B cell (primary cell): ENCODE data around the gene KCNE3. TPM values are rescaled to one million over a fixed set of nuclear protein-coding genes. Genes with fewer than 3 reads are reported as not detected.

Experiments
- ATAC-seq: fragments of 200-7000 bp; cut with Tn5 transposase; one replicate; pipeline ENCODE4 v1.10.0; 2021; ENCODE audit warnings: low read depth, mild to moderate bottlenecking, moderate number of reproducible peaks, moderate library complexity
- CTCF ChIA-PET: fragments of 350-600 bp; sonication (Branson Sonifier 250); formaldehyde crosslinking; loops from one replicate; lab custom pipeline; 2021; ENCODE audit warnings: antibody characterized with exemption, inconsistent platforms; lab: Charles Lee
- POLR2A ChIA-PET: fragments of 350-600 bp; sonication (Branson Sonifier 250); formaldehyde crosslinking; loops from one replicate; lab custom pipeline; 2021; ENCODE audit warnings: antibody characterized with exemption; lab: Charles Lee
- DNase-seq: peaks from one replicate; pipeline ENCODE4 v3.0.0; 2013
- H2AFZ ChIP-seq: 2 replicates; pipeline ENCODE4 v1.6.1; 2012; ENCODE audit warnings: mild to moderate bottlenecking, low read depth, low read length; ENCODE audit not compliant: insufficient read depth, poor library complexity, severe bottlenecking
- H3K27ac ChIP-seq, 2 donors: 1 replicate in 1 of 2; 2 replicates in 1 of 2; pipeline ENCODE4 v1.5.1; 2012 to 2013; ENCODE audit warnings: low read length in 2 of 2, mild to moderate bottlenecking in 2 of 2, moderate library complexity in 1 of 2
- H3K27me3 ChIP-seq, 4 experiments: fragments of 200-600 bp in 1 of 4; sonication (generic) in 1 of 4; replicated peaks in 1 of 4; 1 replicate in 2 of 4; 2 replicates in 2 of 4; pipeline versions ENCODE4 v1.6.1 to v1.7.0; 2013 to 2016; ENCODE audit warnings: low read length in 3 of 4, mild to moderate bottlenecking in 2 of 4, mixed read lengths in 1 of 4, moderate library complexity in 1 of 4; ENCODE audit not compliant: insufficient read depth in 4 of 4, control insufficient read depth in 3 of 4; ENCODE audit errors: control extremely low read depth in 1 of 4
- H3K36me3 ChIP-seq, 2 experiments: replicated peaks in 1 of 2; 1 replicate in 1 of 2; 2 replicates in 1 of 2; pipeline versions ENCODE4 v1.6.1 to v1.7.1; 2013; ENCODE audit warnings: low read length in 1 of 2; ENCODE audit not compliant: insufficient read depth in 2 of 2, control insufficient read depth in 1 of 2; ENCODE audit errors: control extremely low read depth in 1 of 2, extremely low read depth in 1 of 2
- H3K4me1 ChIP-seq, 2 donors: fragments of 200-600 bp in 1 of 2; sonication (generic) in 1 of 2; 1 replicate in 1 of 2; 2 replicates in 1 of 2; pipeline versions ENCODE4 v1.5.1 to v1.6.1; 2013 to 2017; ENCODE audit warnings: low read length in 2 of 2; ENCODE audit not compliant: control insufficient read depth in 2 of 2, insufficient read depth in 2 of 2
- H3K4me2 ChIP-seq: replicated peaks from 2 replicates; pipeline ENCODE3; 2012; ENCODE audit warnings: mild to moderate bottlenecking, low read depth, low read length; ENCODE audit not compliant: poor library complexity, severe bottlenecking
- H3K4me3 ChIP-seq, 5 experiments: fragments of 200-600 bp in 1 of 5; sonication (generic) in 1 of 5; 1 replicate in 3 of 5; 2 replicates in 2 of 5; pipeline versions ENCODE4 v1.5.1 to v1.7.0; 2011 to 2016; ENCODE audit warnings: low read length in 4 of 5, mild to moderate bottlenecking in 4 of 5, low read depth in 2 of 5, control low read depth in 1 of 5, moderate library complexity in 1 of 5; ENCODE audit not compliant: insufficient read depth in 1 of 5; ENCODE audit errors: control extremely low read depth in 1 of 5, extremely low read depth in 1 of 5
- H3K79me2 ChIP-seq: fragments of 200-600 bp; sonication (generic); one replicate; pipeline ENCODE4 v1.6.0; 2016; ENCODE audit warnings: low read length; ENCODE audit not compliant: control insufficient read depth, insufficient read depth
- H3K9ac ChIP-seq: fragments of 200-600 bp; sonication (generic); 2 replicates; pipeline ENCODE4 v1.6.1; 2017; ENCODE audit warnings: mild to moderate bottlenecking, low read length, moderate library complexity
- H3K9me3 ChIP-seq, 3 donors: one replicate each; pipeline versions ENCODE4 v1.6.1 to v1.7.1; 2013; ENCODE audit warnings: low read length in 2 of 3; ENCODE audit not compliant: control insufficient read depth in 2 of 3, insufficient read depth in 1 of 3; ENCODE audit errors: control extremely low read depth in 1 of 3
- H4K20me1 ChIP-seq: 2 replicates; pipeline ENCODE4 v1.6.0; 2012; ENCODE audit warnings: mild to moderate bottlenecking, low read length; ENCODE audit not compliant: insufficient read depth, control insufficient read depth, poor library complexity, severe bottlenecking
- H3K27ac Mint-ChIP-seq: one replicate; pipeline ENCODE4 v1.8.0; 2021; ENCODE audit warnings: mixed read lengths
- H3K27me3 Mint-ChIP-seq: one replicate; pipeline ENCODE4 v1.8.0; 2021; ENCODE audit warnings: mixed read lengths
- H3K4me1 Mint-ChIP-seq: one replicate; pipeline ENCODE4 v1.8.0; 2021; ENCODE audit warnings: mixed read lengths
- H3K4me3 Mint-ChIP-seq: one replicate; pipeline ENCODE4 v1.8.0; 2021; ENCODE audit warnings: mixed read lengths
- H3K9me3 Mint-ChIP-seq: one replicate; pipeline ENCODE4 v1.8.0; 2022; ENCODE audit warnings: mixed read lengths; ENCODE audit not compliant: insufficient read depth
- EZH2 ChIP-seq: IDR thresholded peaks from 2 replicates; pipeline ENCODE4 v1.6.1; 2012; ENCODE audit warnings: borderline replicate concordance, low read depth, mild to moderate bottlenecking, moderate library complexity, low read length; ENCODE audit not compliant: insufficient read depth, poor library complexity, severe bottlenecking
- WGBS: methylation state at CpG from one replicate; pipeline ENCODE4 v1.1.5; 2013; ENCODE audit warnings: missing lambda C conversion rate; ENCODE audit not compliant: insufficient coverage; 5-methylcytosine and 5-hydroxymethylcytosine counted together
- intact Hi-C: fragments of 100-400 bp; cut with micrococcal nuclease; formaldehyde crosslinking; loops from one replicate; pipeline ENCODE4 v1.10.0; 2022
- polyA plus RNA-seq: library from polyadenylated mRNA; depleted of rRNA; stranded (reverse); fragments of >200 nt; gene quantifications from 2 replicates; pipeline ENCODE4 v1.2.3, GENCODE V29; 2012
- total RNA-seq, 2 donors: library from RNA; stranded (reverse); fragments of 120-200 nt in 1 of 2; gene quantifications; 1 replicate in 1 of 2; 2 replicates in 1 of 2; pipeline versions ENCODE4 v1.2.3 to v1.2.4, GENCODE V29; 2013 to 2022
- TF ChIP-seq, protein P1 (sequence below): fragments of 200-600 bp; IDR thresholded peaks from one replicate; pipeline ENCODE4 v1.8.0; 2022; ENCODE audit warnings: antibody characterized with exemption, mild to moderate bottlenecking

The KCNE3 gene
- total and polyA plus RNA-seq, 2 donors (not counting 1 experiment from before 2014, with no cell fraction given) = 0.85 TPM; not detected in 1

DNA sequence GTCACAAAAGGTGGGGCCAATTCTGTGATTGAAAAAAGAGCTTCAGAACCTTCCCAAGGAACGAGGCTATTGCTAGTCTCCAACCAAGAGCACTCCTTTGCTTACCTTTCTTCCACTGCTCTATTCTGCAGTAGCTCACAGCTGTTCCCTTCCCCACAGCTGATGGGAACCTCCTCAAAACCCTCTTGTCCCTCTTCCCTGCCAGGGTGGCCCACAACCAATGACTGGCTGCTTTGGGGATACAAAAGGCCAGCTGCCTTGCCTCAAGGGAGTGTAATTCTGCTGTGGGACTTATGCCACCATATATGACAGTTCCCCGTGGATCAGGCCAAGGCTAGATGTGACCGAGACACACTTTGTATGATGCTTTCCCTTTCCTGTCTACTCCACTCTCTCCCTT is 15.0 kb downstream of the KCNE3 start:
- no peak for TF ChIP-seq EZH2
- TF ChIP-seq, protein P1, sequence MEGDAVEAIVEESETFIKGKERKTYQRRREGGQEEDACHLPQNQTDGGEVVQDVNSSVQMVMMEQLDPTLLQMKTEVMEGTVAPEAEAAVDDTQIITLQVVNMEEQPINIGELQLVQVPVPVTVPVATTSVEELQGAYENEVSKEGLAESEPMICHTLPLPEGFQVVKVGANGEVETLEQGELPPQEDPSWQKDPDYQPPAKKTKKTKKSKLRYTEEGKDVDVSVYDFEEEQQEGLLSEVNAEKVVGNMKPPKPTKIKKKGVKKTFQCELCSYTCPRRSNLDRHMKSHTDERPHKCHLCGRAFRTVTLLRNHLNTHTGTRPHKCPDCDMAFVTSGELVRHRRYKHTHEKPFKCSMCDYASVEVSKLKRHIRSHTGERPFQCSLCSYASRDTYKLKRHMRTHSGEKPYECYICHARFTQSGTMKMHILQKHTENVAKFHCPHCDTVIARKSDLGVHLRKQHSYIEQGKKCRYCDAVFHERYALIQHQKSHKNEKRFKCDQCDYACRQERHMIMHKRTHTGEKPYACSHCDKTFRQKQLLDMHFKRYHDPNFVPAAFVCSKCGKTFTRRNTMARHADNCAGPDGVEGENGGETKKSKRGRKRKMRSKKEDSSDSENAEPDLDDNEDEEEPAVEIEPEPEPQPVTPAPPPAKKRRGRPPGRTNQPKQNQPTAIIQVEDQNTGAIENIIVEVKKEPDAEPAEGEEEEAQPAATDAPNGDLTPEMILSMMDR = no peak
- no peak for ATAC-seq
- H3K27ac Mint-ChIP-seq = peak overlapping the region; percentile 27
- H3K27me3 ChIP-seq = peaks cover 0 to 6% (median 2%) of the 10 kb centered on the region in 4 experiments
- intact Hi-C loops = loop anchor here (5.0 kb wide), 1 partner anchor 275 kb away; no protein-coding TSS in a partner anchor
- no peaks in the 10 kb centered on the region for H3K36me3 ChIP-seq
- H3K9ac ChIP-seq = no peak overlapping the region
- WGBS = 83% methylated on average over 3 of the region's 3 CpGs
- H3K27ac ChIP-seq = no peak overlapping the region
- H3K27me3 Mint-ChIP-seq = peaks cover 13% of the 10 kb centered on the region
- no peak overlapping the region for H2AFZ ChIP-seq
- H3K79me2 ChIP-seq = no peaks in the 10 kb centered on the region
- peaks cover 5 to 8% of the 10 kb centered on the region in 2 donors for H3K4me1 ChIP-seq
- H3K4me1 Mint-ChIP-seq = peaks cover 5% of the 10 kb centered on the region
- H3K9me3 ChIP-seq = no peaks in the 10 kb centered on the region
- DNase-seq = no peak
- no peaks in the 10 kb centered on the region for H3K9me3 Mint-ChIP-seq
- POLR2A ChIA-PET = no interaction called here
- no peak overlapping the region for H3K4me2 ChIP-seq
- no peak overlapping the region for H3K4me3 Mint-ChIP-seq
- no peak overlapping the region for H3K4me3 ChIP-seq
- H4K20me1 ChIP-seq = no peaks in the 10 kb centered on the region
- CTCF ChIA-PET = interaction anchor here (1.0 to 12.1 kb wide), 13 partner anchors 9 to 274 kb away, joined by 3 to 325 read pairs (median 9); partner anchors contain the start of genes LIPT2 and PGM2L1

DNA sequence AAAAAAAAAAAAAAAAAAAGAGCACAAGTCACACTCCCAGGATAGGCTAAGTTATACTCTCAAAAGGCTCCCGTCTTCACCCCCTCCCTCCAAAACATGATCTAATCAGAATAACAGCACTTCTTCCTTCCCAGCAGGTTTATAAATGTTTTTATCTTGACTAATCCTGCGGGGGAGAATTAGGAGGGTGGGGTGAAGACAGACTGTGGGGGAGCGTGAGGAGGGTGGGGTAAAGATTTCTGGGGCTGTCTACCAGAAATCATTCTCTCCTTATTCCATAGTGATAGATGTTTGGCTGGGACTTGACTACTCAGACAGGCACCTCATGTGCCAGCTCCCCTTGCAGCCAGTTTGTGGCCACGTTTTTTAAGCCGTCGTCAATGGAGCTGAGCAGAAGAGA is 17.0 kb downstream of the KCNE3 start:
- CTCF ChIA-PET = interaction anchor here (0.7 to 12.1 kb wide), 27 partner anchors 8 to 911 kb away, joined by 3 to 325 read pairs (median 6); partner anchors contain the start of genes LIPT2 and PGM2L1
- Histone ChIP-seq H3K9ac (no peak overlapping the region), H3K4me2 (no peak overlapping the region), H3K4me1 (peaks cover 5 to 8% of the 10 kb centered on the region in 2 donors), H3K4me3 (no peak overlapping the region), H3K36me3 (no peaks in the 10 kb centered on the region), H3K27ac (no peak overlapping the region), H2AFZ (no peak overlapping the region), H3K27me3 (peaks cover 0 to 8% (median 2%) of the 10 kb centered on the region in 4 experiments), H4K20me1 (no peaks in the 10 kb centered on the region), H3K9me3 (no peaks in the 10 kb centered on the region), H3K79me2 (no peaks in the 10 kb centered on the region)
- Mint-ChIP-seq H3K9me3 (no peaks in the 10 kb centered on the region), H3K4me1 (peaks cover 5% of the 10 kb centered on the region), H3K27ac (no peak overlapping the region), H3K27me3 (peaks cover 25% of the 10 kb centered on the region), H3K4me3 (no peak overlapping the region)
- WGBS = no CpG with 5 or more reads among the region's 6 CpGs
- DNase-seq (no peak), ATAC-seq (no peak)
- POLR2A ChIA-PET = no interaction called here
- no peak for TF ChIP-seq EZH2
- TF ChIP-seq, protein P1 = no peak
- intact Hi-C loops = loop anchor here (5.0 kb wide), 1 partner anchor 277 kb away; no protein-coding TSS in a partner anchor
